ENCODE measurements around the gene BCAS3.
"Not testable (repeated sequence)": the region's sequence is repeated elsewhere in the genome, so short reads cannot be mapped to it uniquely, and the experiment has no call there.

BCAS3 gene

GRCh38 chr17:60798576-60798975 lies 120.9 kb downstream of the BCAS3 start:
- TF ChIP-seq PAX5 (IDR thresholded peaks at IDR 0.05; ENCODE audit: insufficient read depth, low read length, severe bottlenecking): no peak
- TF ChIP-seq POLR2AphosphoS5 (IDR thresholded peaks at IDR 0.05; ENCODE audit: low read depth, low read length): no peak
- no peak for TF ChIP-seq SPI1 (IDR thresholded peaks at IDR 0.05; ENCODE audit: low read depth, low read length)
- TF ChIP-seq POU2F2 (IDR thresholded peaks at IDR 0.05; ENCODE audit: low read depth, low read length): no peak
- no peak for DNase-seq (ENCODE audit: insufficient read length, low spot score)
- FAIRE-seq: no peak

GRCh38 chr17:60802377-60802776 lies 124.7 kb downstream of the BCAS3 start:
- DNase-seq (ENCODE audit: insufficient read length, low spot score) (no peak), FAIRE-seq (no peak)
- TF ChIP-seq PAX5 (IDR thresholded peaks at IDR 0.05; ENCODE audit: insufficient read depth, low read length, severe bottlenecking): no peak
- no peak for TF ChIP-seq POLR2AphosphoS5 (IDR thresholded peaks at IDR 0.05; ENCODE audit: low read depth, low read length)
- TF ChIP-seq POLR2A (IDR thresholded peaks at IDR 0.05; ENCODE audit: low read depth, low read length): no peak
- TF ChIP-seq POU2F2 (IDR thresholded peaks at IDR 0.05; ENCODE audit: low read depth, low read length): no peak
- no peak for TF ChIP-seq TAF1 (IDR thresholded peaks at IDR 0.05; ENCODE audit: low read depth, low read length)
- no peak for TF ChIP-seq SPI1 (IDR thresholded peaks at IDR 0.05; ENCODE audit: low read depth, low read length)

- FAIRE-seq (no peak), DNase-seq (ENCODE audit: insufficient read length, low spot score) (no peak)
- no peak for TF ChIP-seq SPI1 (IDR thresholded peaks at IDR 0.05; ENCODE audit: low read depth, low read length)
- no peak for TF ChIP-seq POLR2A (IDR thresholded peaks at IDR 0.05; ENCODE audit: low read depth, low read length)
- no peak for TF ChIP-seq PAX5 (IDR thresholded peaks at IDR 0.05; ENCODE audit: insufficient read depth, low read length, severe bottlenecking)
- TF ChIP-seq TAF1 (IDR thresholded peaks at IDR 0.05; ENCODE audit: low read depth, low read length): no peak
- no peak for TF ChIP-seq POLR2AphosphoS5 (IDR thresholded peaks at IDR 0.05; ENCODE audit: low read depth, low read length)
- no peak for TF ChIP-seq POU2F2 (IDR thresholded peaks at IDR 0.05; ENCODE audit: low read depth, low read length)
Measured at GRCh38 chr17:60803059-60803458, 125.4 kb downstream of the BCAS3 start.

GRCh38 chr17:60804831-60805230 lies 127.2 kb downstream of the BCAS3 start:
- no peak for FAIRE-seq
- no peak for TF ChIP-seq POLR2A (IDR thresholded peaks at IDR 0.05; ENCODE audit: low read depth, low read length)
- TF ChIP-seq SPI1 (IDR thresholded peaks at IDR 0.05; ENCODE audit: low read depth, low read length): no peak
- TF ChIP-seq PAX5 (IDR thresholded peaks at IDR 0.05; ENCODE audit: insufficient read depth, low read length, severe bottlenecking): no peak
- TF ChIP-seq POLR2AphosphoS5 (IDR thresholded peaks at IDR 0.05; ENCODE audit: low read depth, low read length): no peak
- no peak for TF ChIP-seq POU2F2 (IDR thresholded peaks at IDR 0.05; ENCODE audit: low read depth, low read length)
- TF ChIP-seq TAF1 (IDR thresholded peaks at IDR 0.05; ENCODE audit: low read depth, low read length): no peak
- no peak for DNase-seq (ENCODE audit: insufficient read length, low spot score)

- TF ChIP-seq POLR2A (IDR thresholded peaks at IDR 0.05; ENCODE audit: low read depth, low read length): no peak
- TF ChIP-seq PAX5 (IDR thresholded peaks at IDR 0.05; ENCODE audit: insufficient read depth, low read length, severe bottlenecking): no peak
- TF ChIP-seq POU2F2 (IDR thresholded peaks at IDR 0.05; ENCODE audit: low read depth, low read length): no peak
- TF ChIP-seq TAF1 (IDR thresholded peaks at IDR 0.05; ENCODE audit: low read depth, low read length): no peak
- no peak for TF ChIP-seq SPI1 (IDR thresholded peaks at IDR 0.05; ENCODE audit: low read depth, low read length)
- TF ChIP-seq POLR2AphosphoS5 (IDR thresholded peaks at IDR 0.05; ENCODE audit: low read depth, low read length): no peak
- FAIRE-seq (no peak), DNase-seq (ENCODE audit: insufficient read length, low spot score) (no peak)
Measured at GRCh38 chr17:60809421-60809820, 131.8 kb downstream of the BCAS3 start.

- not testable (repeated sequence) for DNase-seq (ENCODE audit: insufficient read length, low spot score); FAIRE-seq
Measured at GRCh38 chr17:60814941-60815340, 137.3 kb downstream of the BCAS3 start.

- FAIRE-seq (no peak), DNase-seq (ENCODE audit: insufficient read length, low spot score) (no peak)
- no peak for TF ChIP-seq SPI1 (IDR thresholded peaks at IDR 0.05; ENCODE audit: low read depth, low read length)
- TF ChIP-seq POLR2AphosphoS5 (IDR thresholded peaks at IDR 0.05; ENCODE audit: low read depth, low read length): no peak
- no peak for TF ChIP-seq PAX5 (IDR thresholded peaks at IDR 0.05; ENCODE audit: insufficient read depth, low read length, severe bottlenecking)
- TF ChIP-seq TAF1 (IDR thresholded peaks at IDR 0.05; ENCODE audit: low read depth, low read length): no peak
- TF ChIP-seq POU2F2 (IDR thresholded peaks at IDR 0.05; ENCODE audit: low read depth, low read length): no peak
- no peak for TF ChIP-seq POLR2A (IDR thresholded peaks at IDR 0.05; ENCODE audit: low read depth, low read length)
Measured at GRCh38 chr17:60817192-60817591, 139.5 kb downstream of the BCAS3 start.

- FAIRE-seq: no peak
- DNase-seq (ENCODE audit: insufficient read length, low spot score): no peak
- TF ChIP-seq POLR2A (IDR thresholded peaks at IDR 0.05; ENCODE audit: low read depth, low read length): no peak
- no peak for TF ChIP-seq PAX5 (IDR thresholded peaks at IDR 0.05; ENCODE audit: insufficient read depth, low read length, severe bottlenecking)
- TF ChIP-seq POLR2AphosphoS5 (IDR thresholded peaks at IDR 0.05; ENCODE audit: low read depth, low read length): no peak
- no peak for TF ChIP-seq TAF1 (IDR thresholded peaks at IDR 0.05; ENCODE audit: low read depth, low read length)
- no peak for TF ChIP-seq SPI1 (IDR thresholded peaks at IDR 0.05; ENCODE audit: low read depth, low read length)
- no peak for TF ChIP-seq POU2F2 (IDR thresholded peaks at IDR 0.05; ENCODE audit: low read depth, low read length)
Measured at GRCh38 chr17:60819447-60820130, 141.9 kb downstream of the BCAS3 start.

- no peak for TF ChIP-seq POU2F2 (IDR thresholded peaks at IDR 0.05; ENCODE audit: low read depth, low read length)
- no peak for TF ChIP-seq SPI1 (IDR thresholded peaks at IDR 0.05; ENCODE audit: low read depth, low read length)
- no peak for TF ChIP-seq TAF1 (IDR thresholded peaks at IDR 0.05; ENCODE audit: low read depth, low read length)
- TF ChIP-seq POLR2A (IDR thresholded peaks at IDR 0.05; ENCODE audit: low read depth, low read length): no peak
- no peak for TF ChIP-seq POLR2AphosphoS5 (IDR thresholded peaks at IDR 0.05; ENCODE audit: low read depth, low read length)
- TF ChIP-seq PAX5 (IDR thresholded peaks at IDR 0.05; ENCODE audit: insufficient read depth, low read length, severe bottlenecking): no peak
- DNase-seq (ENCODE audit: insufficient read length, low spot score) (no peak), FAIRE-seq (no peak)
Measured at GRCh38 chr17:60823515-60823914, 145.9 kb downstream of the BCAS3 start.

GRCh38 chr17:60825351-60825750 lies 147.7 kb downstream of the BCAS3 start:
- DNase-seq (ENCODE audit: insufficient read length, low spot score): no peak
- no peak for TF ChIP-seq POLR2AphosphoS5 (IDR thresholded peaks at IDR 0.05; ENCODE audit: low read depth, low read length)
- no peak for TF ChIP-seq SPI1 (IDR thresholded peaks at IDR 0.05; ENCODE audit: low read depth, low read length)
- TF ChIP-seq POLR2A (IDR thresholded peaks at IDR 0.05; ENCODE audit: low read depth, low read length): no peak
- no peak for TF ChIP-seq POU2F2 (IDR thresholded peaks at IDR 0.05; ENCODE audit: low read depth, low read length)
- TF ChIP-seq TAF1 (IDR thresholded peaks at IDR 0.05; ENCODE audit: low read depth, low read length): no peak
- no peak for TF ChIP-seq PAX5 (IDR thresholded peaks at IDR 0.05; ENCODE audit: insufficient read depth, low read length, severe bottlenecking)

More at GRCh38 chr17:60825351-60825750, 147.7 kb downstream of the BCAS3 start:
- FAIRE-seq: no peak
